MM.1S (cell line): Measurements from ENCODE around the gene OLFM3.

Experiments used
- DNase-seq: peaks from one replicate; pipeline ENCODE4 v3.0.0-alpha.2; 2015
- H2AFZ ChIP-seq: fragments of 300-600 bp; sonication (generic); 2 replicates; pipeline ENCODE4 v1.6.0; 2016; ENCODE audit warnings: antibody characterized with exemption, low read length
- H3F3A ChIP-seq: fragments of 300-600 bp; sonication (generic); 2 replicates; pipeline ENCODE4 v1.6.1; 2016; ENCODE audit warnings: mild to moderate bottlenecking, antibody characterized with exemption, low read length, moderate library complexity, mixed read lengths; ENCODE audit not compliant: insufficient read depth
- H3K27ac ChIP-seq: fragments of 300-600 bp; sonication (generic); 2 replicates; pipeline ENCODE4 v1.5.1; 2016; ENCODE audit warnings: mild to moderate bottlenecking, low read length
- H3K27me3 ChIP-seq: fragments of 300-600 bp; sonication (generic); replicated peaks from 2 replicates; pipeline ENCODE4 v1.6.0; 2016; ENCODE audit warnings: low read length; ENCODE audit not compliant: insufficient read depth
- H3K36me3 ChIP-seq: fragments of 300-600 bp; sonication (generic); replicated peaks from 2 replicates; pipeline ENCODE4 v1.6.1; 2016; ENCODE audit warnings: mild to moderate bottlenecking, low read length, mixed read lengths; ENCODE audit not compliant: insufficient read depth
- H3K4me1 ChIP-seq: fragments of 300-600 bp; sonication (generic); 2 replicates; pipeline ENCODE4 v1.6.1; 2016; ENCODE audit warnings: low read length, mixed read lengths
- H3K4me2 ChIP-seq: fragments of 300-600 bp; sonication (generic); 2 replicates; pipeline ENCODE4 v1.6.0; 2016; ENCODE audit warnings: low read depth, low read length
- H3K4me3 ChIP-seq: fragments of 300-600 bp; sonication (generic); 2 replicates; pipeline ENCODE4 v1.5.1; 2016; ENCODE audit warnings: low read length, mixed read lengths
- H3K79me2 ChIP-seq: fragments of 300-600 bp; sonication (generic); 2 replicates; pipeline ENCODE4 v1.6.1; 2016; ENCODE audit warnings: mixed run types, low read length, mixed read lengths
- H3K9ac ChIP-seq: fragments of 300-600 bp; sonication (generic); 2 replicates; pipeline ENCODE4 v1.6.1; 2016; ENCODE audit warnings: low read length, mixed read lengths
- H3K9me2 ChIP-seq: fragments of 300-600 bp; sonication (generic); replicated peaks from 2 replicates; pipeline ENCODE4 v1.6.1; 2016; ENCODE audit warnings: mild to moderate bottlenecking, low read length, mixed read lengths; ENCODE audit not compliant: insufficient read depth
- H3K9me3 ChIP-seq: fragments of 300-600 bp; sonication (generic); replicated peaks from 2 replicates; pipeline ENCODE4 v1.6.1; 2016; ENCODE audit warnings: mild to moderate bottlenecking, low read length, mixed read lengths; ENCODE audit not compliant: insufficient read depth
- H4K20me1 ChIP-seq: fragments of 300-600 bp; sonication (generic); 2 replicates; pipeline ENCODE4 v1.6.1; 2016; ENCODE audit warnings: mild to moderate bottlenecking, low read length, moderate library complexity, mixed read lengths; ENCODE audit not compliant: insufficient read depth
- CTCF ChIP-seq: fragments of 300-600 bp; sonication (generic); IDR thresholded peaks from 2 replicates; pipeline ENCODE4 v1.5.1; 2016; ENCODE audit warnings: antibody characterized with exemption, low read length, mixed read lengths
- EZH2 ChIP-seq: fragments of 300-600 bp; sonication (generic); optimal IDR thresholded peaks from 2 replicates; pipeline ENCODE3; 2017; ENCODE audit warnings: low read depth, mild to moderate bottlenecking, antibody characterized with exemption, low read length, mixed read lengths
- EZH2phosphoT487 ChIP-seq: fragments of 300-600 bp; sonication (generic); IDR thresholded peaks from 2 replicates; pipeline ENCODE4 v1.6.1; 2018; ENCODE audit warnings: antibody characterized with exemption, low read length

Gene OLFM3

GRCh38 chr1:101797722-101798121 lies 199.0 kb downstream of the OLFM3 start:
- Histone ChIP-seq H3K4me2 (no peak overlapping the region), H3K9ac (no peak overlapping the region), H3K9me3 (no peaks in the 10 kb centered on the region), H3K36me3 (no peaks in the 10 kb centered on the region), H3F3A (no peaks in the 10 kb centered on the region), H2AFZ (no peak overlapping the region), H3K4me1 (no peaks in the 10 kb centered on the region), H3K9me2 (no peaks in the 10 kb centered on the region), H3K79me2 (no peaks in the 10 kb centered on the region), H4K20me1 (no peaks in the 10 kb centered on the region), H3K27ac (no peak overlapping the region), H3K4me3 (no peak overlapping the region), H3K27me3 (no peaks in the 10 kb centered on the region)
- TF ChIP-seq EZH2 (no peak), EZH2phosphoT487 (no peak), CTCF (no peak)
- no peak for DNase-seq

- Histone ChIP-seq H3K4me3 (no peak overlapping the region), H3K36me3 (no peaks in the 10 kb centered on the region), H3K9me2 (no peaks in the 10 kb centered on the region), H3K27me3 (no peaks in the 10 kb centered on the region), H2AFZ (0 out of 2 replicates have a peak overlapping the region, but pooled peaks have one; percentile 31), H3F3A (no peaks in the 10 kb centered on the region), H4K20me1 (no peaks in the 10 kb centered on the region), H3K9ac (no peak overlapping the region), H3K79me2 (no peaks in the 10 kb centered on the region), H3K4me2 (peak overlapping the region; percentile 24; the same call in 1 of the 2 replicates), H3K4me1 (0 out of 2 replicates have a peak, but pooled peaks cover 3% of the 10 kb centered on the region), H3K27ac (peak overlapping the region; percentile 10; the same call in 1 of the 2 replicates), H3K9me3 (no peaks in the 10 kb centered on the region)
- DNase-seq, result peak; percentile 53
- TF ChIP-seq EZH2 (no peak), EZH2phosphoT487 (no peak), CTCF (no peak)
Measured at GRCh38 chr1:101781201-101781831, 215.4 kb downstream of the OLFM3 start.

GRCh38 chr1:101769520-101769919 lies 227.2 kb downstream of the OLFM3 start:
- H3F3A ChIP-seq, result no peaks in the 10 kb centered on the region
- H3K4me2 ChIP-seq, result no peak overlapping the region
- H3K79me2 ChIP-seq, result no peaks in the 10 kb centered on the region
- no peak overlapping the region for H3K4me3 ChIP-seq
- no peaks in the 10 kb centered on the region for H3K4me1 ChIP-seq
- H3K27ac ChIP-seq, result no peak overlapping the region
- DNase-seq, result peak; percentile 7
- H3K27me3 ChIP-seq, result no peaks in the 10 kb centered on the region
- no peaks in the 10 kb centered on the region for H3K9me3 ChIP-seq
- no peak overlapping the region for H2AFZ ChIP-seq
- H3K9me2 ChIP-seq, result no peaks in the 10 kb centered on the region
- TF ChIP-seq CTCF (peak; percentile 29), EZH2phosphoT487 (no peak)
- no peaks in the 10 kb centered on the region for H3K36me3 ChIP-seq
- no peaks in the 10 kb centered on the region for H4K20me1 ChIP-seq
- no peak overlapping the region for H3K9ac ChIP-seq
